Endothelial cell of umbilical vein (primary cell): Measurements from ENCODE around the gene ZNF652. TPM values are rescaled to one million over a fixed set of nuclear protein-coding genes. Genes with fewer than 3 reads are reported as not detected.

ENCODE experiments used
- BruUV-seq: library from RNA; stranded (reverse); fragments of 400-500 nt; replicated peaks from 2 replicates; lab custom pipeline; 2021; lab: Mats Ljungman, UMichigan
- CTCF ChIA-PET: fragments of 300-600, 350-600 bp; sonication (Branson Sonifier 250); formaldehyde crosslinking; loops from one replicate; lab custom pipeline; 2021; ENCODE audit warnings: antibody characterized with exemption, inconsistent platforms; lab: Charles Lee
- POLR2A ChIA-PET: fragments of 300-600, 350-600 bp; sonication (Branson Sonifier 250); formaldehyde crosslinking; loops from one replicate; lab custom pipeline; 2021; ENCODE audit warnings: antibody characterized with exemption, inconsistent platforms; lab: Charles Lee
- DNase-seq: peaks from one replicate; pipeline ENCODE4 v3.0.0-alpha.2; 2011; ENCODE audit warnings: low read depth, low spot score
- FAIRE-seq: peaks from 2 replicates; lab custom pipeline; 2011; peaks lifted over from hg19 to GRCh38; lab: Jason Lieb, UNC
- H2AFZ ChIP-seq: 2 replicates; pipeline ENCODE4 v1.6.0; 2012; ENCODE audit warnings: low read depth, low read length, control low read depth, inconsistent platforms
- H3K27ac ChIP-seq: 2 replicates; pipeline ENCODE4 v1.5.1; 2011; ENCODE audit warnings: low read depth, mild to moderate bottlenecking, control low read depth, low read length, moderate library complexity; ENCODE audit not compliant: insufficient read depth
- H3K27me3 ChIP-seq, 2 experiments: 2 replicates each; pipeline versions ENCODE4 v1.6.0 to v1.6.1; 2011; ENCODE audit warnings: low read length in 2 of 2, mixed read lengths in 1 of 2; ENCODE audit not compliant: control insufficient read depth in 2 of 2, insufficient read depth in 2 of 2
- H3K36me3 ChIP-seq, 2 experiments: 2 replicates in 1 of 2; 3 replicates in 1 of 2; pipeline ENCODE4 v1.5.1; 2011; ENCODE audit warnings: low read length in 2 of 2, mild to moderate bottlenecking in 1 of 2, moderate library complexity in 1 of 2; ENCODE audit not compliant: control insufficient read depth in 2 of 2, insufficient read depth in 2 of 2; ENCODE audit errors: extremely low read depth in 1 of 2
- H3K4me1 ChIP-seq: 3 replicates; pipeline ENCODE4 v1.5.1; 2011; ENCODE audit warnings: mild to moderate bottlenecking, low read length; ENCODE audit not compliant: control insufficient read depth, insufficient read depth; ENCODE audit errors: extremely low read depth
- H3K4me2 ChIP-seq: 2 replicates; pipeline ENCODE4 v1.6.1; 2011; ENCODE audit warnings: low read length, control low read depth, mixed read lengths; ENCODE audit not compliant: insufficient read depth
- H3K4me3 ChIP-seq, 3 experiments: fragments of 200-600 bp in 1 of 3; sonication (generic), shearing (Covaris generic) in 1 of 3; replicated peaks in 1 of 3; 2 replicates each; pipeline ENCODE4 v1.5.1; 2011 to 2016; ENCODE audit warnings: control low read depth in 3 of 3, low read length in 3 of 3, mild to moderate bottlenecking in 2 of 3, inconsistent platforms in 1 of 3, low read depth in 1 of 3, moderate library complexity in 1 of 3; ENCODE audit not compliant: insufficient read depth in 1 of 3
- H3K79me2 ChIP-seq: 2 replicates; pipeline ENCODE4 v1.6.0; 2012; ENCODE audit warnings: low read length, inconsistent platforms; ENCODE audit not compliant: control insufficient read depth, insufficient read depth
- H3K9ac ChIP-seq: replicated peaks from 2 replicates; pipeline ENCODE3; 2011; ENCODE audit warnings: low read length, control low read depth; ENCODE audit not compliant: insufficient read depth; ENCODE audit errors: extremely low read depth
- H3K9me1 ChIP-seq: replicated peaks from 3 replicates; pipeline ENCODE4 v1.6.0; 2011; ENCODE audit warnings: mild to moderate bottlenecking, low read length; ENCODE audit not compliant: control insufficient read depth, insufficient read depth; ENCODE audit errors: extremely low read depth
- H3K9me3 ChIP-seq: replicated peaks from 2 replicates; pipeline ENCODE4 v1.5.1; 2012; ENCODE audit warnings: low read length, inconsistent platforms; ENCODE audit not compliant: control insufficient read depth, insufficient read depth
- H4K20me1 ChIP-seq: replicated peaks from 2 replicates; pipeline ENCODE3; 2011; ENCODE audit warnings: mild to moderate bottlenecking, low read length; ENCODE audit not compliant: control insufficient read depth, insufficient read depth; ENCODE audit errors: extremely low read depth
- EZH2 ChIP-seq: IDR thresholded peaks from 2 replicates; pipeline ENCODE4 v1.6.1; 2012; ENCODE audit warnings: borderline replicate concordance, low read depth, mild to moderate bottlenecking, moderate library complexity, low read length, inconsistent platforms; ENCODE audit not compliant: severe bottlenecking
- FOS ChIP-seq: IDR thresholded peaks from 2 replicates; pipeline ENCODE4 v1.6.1; 2011; ENCODE audit warnings: mild to moderate bottlenecking, low read length, moderate library complexity, borderline replicate concordance; ENCODE audit not compliant: insufficient read depth
- GATA2 ChIP-seq: IDR thresholded peaks from 2 replicates; pipeline ENCODE4 v1.7.0; 2011; ENCODE audit warnings: low read depth, mild to moderate bottlenecking, moderate library complexity, mixed read lengths, low read length; ENCODE audit not compliant: insufficient read length, insufficient read depth
- JUN ChIP-seq: IDR thresholded peaks from 2 replicates; pipeline ENCODE4 v1.6.1; 2011; ENCODE audit warnings: borderline replicate concordance, low read depth; ENCODE audit not compliant: insufficient read length, insufficient read depth
- MYC ChIP-seq: IDR thresholded peaks from one replicate; pipeline ENCODE4 v1.6.1; 2011; ENCODE audit warnings: mild to moderate bottlenecking, low read depth, low read length
- POLR2A ChIP-seq: IDR thresholded peaks from 2 replicates; pipeline ENCODE4 v1.6.1; 2012; ENCODE audit warnings: low read depth, mild to moderate bottlenecking, control low read depth, low read length
- POLR2AphosphoS5 ChIP-seq: IDR thresholded peaks from 2 replicates; pipeline ENCODE4 v1.6.1; 2012; ENCODE audit warnings: low read depth, mild to moderate bottlenecking, control low read depth, low read length, moderate library complexity; ENCODE audit not compliant: insufficient read depth
- dilution Hi-C: fragments of 300-500 bp; cut with MboI; formaldehyde crosslinking; loops from one replicate; pipeline ENCODE4 v1.15.0; 2019; ENCODE audit warnings: low sequenced_read_pairs; ENCODE audit not compliant: extremely low pct_ligation_motif_present
- intact Hi-C: fragments of 100-400 bp; cut with micrococcal nuclease; formaldehyde crosslinking; loops from one replicate; pipeline ENCODE4 v1.10.0; 2022
- polyA plus RNA-seq, 4 experiments: library from polyadenylated mRNA; depleted of rRNA in 3 of 4; stranded (reverse) in 3 of 4; unstranded in 1 of 4; fragments of >200 nt; gene quantifications; 2 replicates each; pipeline versions ENCODE4 v1.2.1 to v1.2.3, GENCODE V29; 2011 to 2012; ENCODE audit warnings: missing spikeins in 1 of 4
- total RNA-seq: library from RNA; stranded (reverse); gene quantifications from 2 replicates; pipeline ENCODE4 v1.2.3, GENCODE V29; 2021
- TF ChIP-seq, protein P1 (sequence below), 2 donors: IDR thresholded peaks; 1 replicate in 1 of 2; 2 replicates in 1 of 2; pipeline ENCODE4 v1.5.1; 2011; ENCODE audit warnings: low read length in 2 of 2, mild to moderate bottlenecking in 2 of 2, moderate library complexity in 2 of 2, control low read depth in 1 of 2, inconsistent platforms in 1 of 2, low read depth in 1 of 2; ENCODE audit not compliant: insufficient read depth in 1 of 2; ENCODE audit errors: extremely low read depth in 1 of 2
- TF ChIP-seq, protein P2 (sequence below): IDR thresholded peaks from 2 replicates; pipeline ENCODE4 v1.6.1; 2011; ENCODE audit not compliant: insufficient read depth, insufficient read length

The ZNF652 gene
- total and polyA plus RNA-seq, 2 donors (not counting 3 experiments of a cell fraction or from before 2014, with no cell fraction given), result 6.1 to 18.6 TPM

DNA sequence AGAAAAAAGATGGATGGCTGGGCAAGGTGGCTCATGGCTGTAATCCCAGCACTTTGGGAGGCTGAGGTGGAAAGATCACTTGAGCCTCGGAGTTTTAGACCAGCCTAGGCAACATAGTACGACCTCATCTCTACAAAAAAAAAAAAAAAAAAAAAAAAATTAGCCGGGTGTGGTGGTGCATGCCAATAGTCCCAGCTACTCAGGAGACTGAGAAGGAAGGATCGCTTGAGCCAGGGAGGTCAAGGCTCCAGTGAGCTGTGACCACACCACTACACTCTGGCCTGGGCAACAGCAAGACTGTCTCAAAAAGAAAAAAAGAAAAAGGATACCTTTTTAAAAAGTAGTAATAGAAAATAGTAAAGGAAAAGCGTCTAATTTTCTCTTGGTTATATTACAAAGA lies 20.7 kb downstream of the ZNF652 start:
- Histone ChIP-seq H3K4me2 (no peak overlapping the region), H3K36me3 (no peaks in the 10 kb centered on the region), H3K4me3 (no peak overlapping the region), H3K9ac (no peak overlapping the region), H3K9me3 (no peaks in the 10 kb centered on the region), H3K9me1 (no peaks in the 10 kb centered on the region), H3K79me2 (peaks cover 20% of the 10 kb centered on the region), H4K20me1 (no peaks in the 10 kb centered on the region), H3K27me3 (no peaks in the 10 kb centered on the region), H3K4me1 (peaks cover 3% of the 10 kb centered on the region), H3K27ac (no peak overlapping the region), H2AFZ (no peak overlapping the region)
- intact Hi-C loops (no loop called here), dilution Hi-C loops (no loop called here)
- ChIA-PET CTCF (interaction anchor here (0.6 to 2.4 kb wide), 3 partner anchors 15 to 1686 kb away, joined by 3 to 7 read pairs (median 3); no protein-coding TSS in a partner anchor), POLR2A (no interaction called here)
- FAIRE-seq (no peak), DNase-seq (no peak)
- no TSS peak for BruUV-seq
- TF ChIP-seq, protein P1, sequence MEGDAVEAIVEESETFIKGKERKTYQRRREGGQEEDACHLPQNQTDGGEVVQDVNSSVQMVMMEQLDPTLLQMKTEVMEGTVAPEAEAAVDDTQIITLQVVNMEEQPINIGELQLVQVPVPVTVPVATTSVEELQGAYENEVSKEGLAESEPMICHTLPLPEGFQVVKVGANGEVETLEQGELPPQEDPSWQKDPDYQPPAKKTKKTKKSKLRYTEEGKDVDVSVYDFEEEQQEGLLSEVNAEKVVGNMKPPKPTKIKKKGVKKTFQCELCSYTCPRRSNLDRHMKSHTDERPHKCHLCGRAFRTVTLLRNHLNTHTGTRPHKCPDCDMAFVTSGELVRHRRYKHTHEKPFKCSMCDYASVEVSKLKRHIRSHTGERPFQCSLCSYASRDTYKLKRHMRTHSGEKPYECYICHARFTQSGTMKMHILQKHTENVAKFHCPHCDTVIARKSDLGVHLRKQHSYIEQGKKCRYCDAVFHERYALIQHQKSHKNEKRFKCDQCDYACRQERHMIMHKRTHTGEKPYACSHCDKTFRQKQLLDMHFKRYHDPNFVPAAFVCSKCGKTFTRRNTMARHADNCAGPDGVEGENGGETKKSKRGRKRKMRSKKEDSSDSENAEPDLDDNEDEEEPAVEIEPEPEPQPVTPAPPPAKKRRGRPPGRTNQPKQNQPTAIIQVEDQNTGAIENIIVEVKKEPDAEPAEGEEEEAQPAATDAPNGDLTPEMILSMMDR (IDR thresholded peaks at IDR 0.05; ENCODE audit: extremely low read depth in 1 of 2, insufficient read depth in 1 of 2, low read depth in 1 of 2, low read length in 2 of 2), result no peak
- TF ChIP-seq POLR2AphosphoS5 (no peak), JUN (no peak), GATA2 (no peak), EZH2 (no peak), POLR2A (no peak), FOS (no peak), MYC (no peak)
- TF ChIP-seq, protein P2, sequence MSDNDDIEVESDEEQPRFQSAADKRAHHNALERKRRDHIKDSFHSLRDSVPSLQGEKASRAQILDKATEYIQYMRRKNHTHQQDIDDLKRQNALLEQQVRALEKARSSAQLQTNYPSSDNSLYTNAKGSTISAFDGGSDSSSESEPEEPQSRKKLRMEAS, result no peak
